ENCODE measurements around the gene KRT13.

DNA sequence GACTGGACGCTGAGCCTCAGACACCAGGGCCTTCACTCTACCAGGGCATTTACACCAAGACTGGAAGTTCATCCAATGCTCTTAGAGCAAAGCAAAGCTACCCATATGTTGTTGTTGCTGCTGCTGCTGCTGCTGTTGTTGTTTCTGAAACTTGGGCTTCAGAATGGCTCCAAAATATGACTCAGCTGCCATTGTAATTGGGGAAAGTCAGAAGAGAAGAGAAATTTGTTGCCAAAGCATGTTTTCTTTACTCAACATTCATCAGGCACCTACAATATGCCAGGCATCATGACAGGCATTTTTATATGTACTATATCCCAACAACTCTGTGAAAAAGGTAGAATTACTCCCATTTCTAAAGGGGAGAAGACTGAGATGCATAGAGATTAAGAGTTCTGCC lies 50.2 kb downstream of the KRT13 start:
- TF ChIP-seq GATA2 (IDR thresholded peaks at IDR 0.05; ENCODE audit: low read depth, low read length) (no peak), GATA3 (IDR thresholded peaks at IDR 0.05; ENCODE audit: low read depth, low read length) (no peak)

Data from SH-SY5Y (cell line).